GM21786 (cell line): Measurements from ENCODE around the gene C11orf97.

Experiments used
- ATAC-seq: cut with Tn5 transposase; IDR thresholded peaks from one replicate; pipeline ENCODE4 v1.9.1; 2021; ENCODE audit not compliant: unreplicated experiment

C11orf97 gene

GRCh38 chr11:94524341-94524740 is 12.1 kb downstream of the C11orf97 start:
- ATAC-seq, result no peak

DNA sequence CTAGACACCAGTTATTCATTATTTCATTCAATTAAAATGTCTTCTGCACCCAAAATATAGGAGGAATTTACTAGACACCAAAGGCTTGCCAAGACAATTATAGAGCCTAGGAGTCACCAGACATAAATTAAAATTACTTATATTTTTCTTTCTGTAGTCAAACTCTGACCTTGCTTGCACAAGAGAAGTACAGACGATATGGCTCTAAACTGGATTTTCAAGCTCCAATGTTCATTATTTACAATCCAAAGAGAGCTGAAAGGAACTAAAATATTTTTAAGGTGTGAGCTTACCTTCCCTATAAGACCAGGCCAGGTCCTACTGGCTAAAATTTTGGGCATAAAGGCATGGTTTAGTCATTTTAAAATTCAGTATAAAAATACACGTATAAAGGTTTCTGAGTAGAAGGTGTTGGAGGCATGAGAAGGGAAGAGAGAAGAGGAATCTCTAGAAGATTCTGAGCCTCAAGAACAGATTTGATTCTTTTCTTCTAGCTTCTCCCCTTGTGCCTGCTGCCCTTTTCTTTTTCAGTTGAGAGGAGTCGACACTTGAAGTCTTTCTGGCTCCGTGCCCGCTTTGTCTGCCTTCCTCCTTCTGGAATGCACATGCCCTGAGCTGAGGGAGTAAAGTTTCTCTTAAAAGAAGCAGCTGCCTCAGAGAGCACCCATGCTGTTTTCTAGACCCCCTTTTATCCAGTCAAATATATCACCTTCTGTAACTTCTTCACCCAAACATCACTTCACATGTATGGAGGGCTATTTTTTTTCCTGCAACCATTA is 13.5 kb downstream of the C11orf97 start:
- ATAC-seq, result no peak

GRCh38 chr11:94526645-94527438 is 14.6 kb downstream of the C11orf97 start:
- no peak for ATAC-seq

- no peak for ATAC-seq
These were observed 16.3 kb downstream of the C11orf97 start for GRCh38 chr11:94528551-94528950.

- no peak for ATAC-seq
These were observed 19.9 kb downstream of the C11orf97 start for GRCh38 chr11:94532211-94532610.

- ATAC-seq, result no peak
These were observed 20.9 kb downstream of the C11orf97 start for GRCh38 chr11:94533206-94533605.

- no peak for ATAC-seq
These were observed 21.7 kb downstream of the C11orf97 start for GRCh38 chr11:94533696-94534630.

DNA sequence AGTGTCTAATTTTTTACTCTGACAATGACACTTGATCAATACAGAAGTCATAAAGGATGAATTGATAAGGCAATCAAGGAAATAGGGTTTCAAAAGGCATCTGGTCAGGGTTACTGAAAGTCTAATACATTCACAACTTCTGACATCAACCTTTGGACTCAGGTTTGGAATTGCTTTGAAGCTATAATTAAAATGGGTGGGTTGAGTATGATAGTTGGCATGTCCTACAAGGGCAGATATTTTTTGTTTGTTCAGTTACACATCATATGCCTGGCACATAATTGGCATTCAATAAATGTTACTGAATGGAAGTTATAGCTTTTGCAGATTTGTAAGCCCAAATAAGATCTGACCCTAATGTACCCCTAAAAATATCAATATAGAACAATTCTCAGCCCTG is 24.1 kb downstream of the C11orf97 start:
- no peak for ATAC-seq

DNA sequence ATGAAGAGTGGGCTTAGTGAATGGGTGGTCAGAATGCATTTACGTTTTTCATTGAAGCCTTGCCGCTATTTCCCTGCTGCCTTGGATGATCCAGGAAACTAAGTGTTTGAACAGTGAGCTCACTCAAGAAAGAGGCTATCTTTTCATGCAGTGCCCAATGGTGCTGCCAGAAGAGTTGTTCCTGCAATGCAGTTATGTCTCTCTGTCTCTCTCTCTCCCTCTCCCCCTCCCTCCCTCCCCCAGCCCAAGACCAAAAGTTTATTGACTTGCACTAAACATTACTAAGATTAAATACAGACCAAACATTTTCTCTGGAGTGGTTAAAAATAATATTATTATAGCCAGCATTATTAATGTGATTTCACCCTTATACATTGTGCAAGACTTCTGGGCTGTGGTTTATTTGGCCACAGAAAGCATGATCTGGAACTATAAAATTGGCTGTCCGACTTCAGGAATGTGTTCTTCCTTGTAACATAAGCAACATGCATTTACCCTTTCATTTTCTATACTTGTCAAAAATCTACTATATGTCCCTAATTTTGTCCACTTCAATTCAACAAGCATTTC is 24.9 kb downstream of the C11orf97 start:
- no peak for ATAC-seq

DNA sequence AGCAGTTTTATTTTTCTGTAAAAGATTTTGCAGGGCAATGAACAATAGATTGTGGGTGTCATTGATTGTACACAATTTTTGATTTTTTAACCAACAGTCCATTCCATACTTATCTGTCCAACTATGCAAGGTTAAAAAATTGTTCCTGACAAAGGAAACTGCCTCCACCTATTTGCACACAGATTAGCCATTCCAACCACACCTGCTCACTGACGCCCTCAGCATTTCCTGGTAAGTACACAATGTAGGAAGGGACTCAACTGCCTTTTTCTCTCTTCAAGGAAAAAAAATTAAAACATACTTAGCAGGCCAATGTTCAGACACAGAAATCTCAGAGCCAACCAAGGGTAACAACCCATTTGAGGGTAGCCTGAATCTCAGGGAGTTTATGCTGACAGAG is 27.2 kb downstream of the C11orf97 start:
- ATAC-seq, result no peak

- peak; percentile 81 for ATAC-seq
These were observed 31.7 kb downstream of the C11orf97 start, which contains the start of gene FUT4 for GRCh38 chr11:94543695-94544645. Gene FUT4 (plus strand): TSS chr11:94543921. CDS start chr11:94544134, 213 bp downstream.

- no peak for ATAC-seq
These were observed 32.5 kb downstream of the C11orf97 start for GRCh38 chr11:94544646-94545263.

- no peak for ATAC-seq
These were observed 33.3 kb downstream of the C11orf97 start for GRCh38 chr11:94545264-94546161.

GRCh38 chr11:94546162-94546470 is 33.9 kb downstream of the C11orf97 start:
- ATAC-seq, result no peak

GRCh38 chr11:94546886-94547285 is 34.6 kb downstream of the C11orf97 start:
- ATAC-seq, result no peak

DNA sequence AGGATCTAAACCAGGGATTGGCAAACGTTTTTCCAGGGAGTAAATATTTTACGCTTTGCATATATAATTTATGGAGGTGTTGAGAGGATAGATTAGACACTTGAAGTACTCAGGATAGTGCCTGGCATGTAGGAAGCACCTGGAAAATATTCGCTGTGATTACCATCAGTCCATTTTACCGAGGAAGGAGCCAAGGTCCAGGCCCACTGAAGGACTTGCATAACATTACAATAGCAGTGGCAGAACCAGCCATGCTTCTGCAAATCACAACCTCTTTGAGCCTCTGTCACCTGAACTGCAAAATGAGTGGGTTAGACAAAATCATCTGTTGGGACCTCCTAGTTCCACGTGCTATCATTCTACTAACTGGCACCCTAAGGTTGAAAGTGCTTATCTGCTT is 36.9 kb downstream of the C11orf97 start:
- no peak for ATAC-seq

DNA sequence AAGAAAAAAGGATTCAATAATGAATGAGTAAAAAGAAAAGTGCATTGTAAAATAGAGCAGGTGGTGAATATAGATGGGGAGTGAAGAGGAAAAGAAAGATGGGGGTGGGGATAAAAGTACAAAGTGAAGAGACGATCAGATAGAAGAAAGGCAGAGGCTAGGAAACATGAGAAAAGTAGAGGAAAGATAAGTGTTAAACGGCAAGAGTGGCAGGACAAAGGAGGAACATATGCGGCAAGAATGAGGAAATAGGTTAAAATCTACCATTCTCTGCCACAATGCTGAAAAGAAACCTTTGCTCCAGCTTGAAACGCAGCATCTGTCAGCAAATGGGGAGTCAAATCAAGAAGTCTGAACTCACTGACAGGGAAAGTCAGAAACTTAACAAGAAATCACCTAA is 38.3 kb downstream of the C11orf97 start:
- peak; percentile 40 for ATAC-seq

GRCh38 chr11:94553938-94554337 is 41.7 kb downstream of the C11orf97 start:
- ATAC-seq, result no peak
